Parathyroid adenoma (tissue), 2 donors: ENCODE measurements around the gene CD274.

Source experiments
- H2AFZ ChIP-seq: fragments of 300-600 bp; sonication (generic); one replicate; pipeline ENCODE4 v1.7.0; 2017; ENCODE audit warnings: antibody characterized with exemption, mild to moderate bottlenecking
- H3K27ac ChIP-seq: fragments of 300-600 bp; sonication (generic); one replicate; pipeline ENCODE4 v1.7.0; 2017
- H3K27me3 ChIP-seq: fragments of 300-600 bp; sonication (generic); one replicate; pipeline ENCODE4 v1.7.0; 2017; ENCODE audit warnings: low read length; ENCODE audit not compliant: control insufficient read depth, insufficient read depth
- H3K36me3 ChIP-seq: fragments of 300-600 bp; sonication (generic); one replicate; pipeline ENCODE4 v1.7.0; 2017; ENCODE audit warnings: low read length; ENCODE audit not compliant: control insufficient read depth, insufficient read depth
- H3K4me1 ChIP-seq: fragments of 300-600 bp; sonication (generic); one replicate; pipeline ENCODE4 v1.7.0; 2017; ENCODE audit warnings: control low read depth
- H3K4me2 ChIP-seq: fragments of 300-600 bp; sonication (generic); one replicate; pipeline ENCODE4 v1.7.0; 2017; ENCODE audit warnings: low read length
- H3K4me3 ChIP-seq: fragments of 300-600 bp; sonication (generic); one replicate; pipeline ENCODE4 v1.7.0; 2017; ENCODE audit warnings: low read depth, low read length
- H3K79me2 ChIP-seq: fragments of 300-600 bp; sonication (generic); one replicate; pipeline ENCODE4 v1.7.0; 2017; ENCODE audit warnings: control low read depth
- H3K9ac ChIP-seq: fragments of 300-600 bp; sonication (generic); one replicate; pipeline ENCODE4 v1.7.0; 2017; ENCODE audit warnings: mild to moderate bottlenecking
- H3K9me3 ChIP-seq: fragments of 300-600 bp; sonication (generic); one replicate; pipeline ENCODE4 v1.7.0; 2017; ENCODE audit warnings: low read length; ENCODE audit not compliant: control insufficient read depth
- CTCF ChIP-seq: fragments of 300-600 bp; sonication (generic); IDR thresholded peaks from one replicate; pipeline ENCODE4 v1.7.0; 2017; ENCODE audit warnings: antibody characterized with exemption, mild to moderate bottlenecking
- donor health status: primary hyperparathyroidism.

Gene CD274

DNA sequence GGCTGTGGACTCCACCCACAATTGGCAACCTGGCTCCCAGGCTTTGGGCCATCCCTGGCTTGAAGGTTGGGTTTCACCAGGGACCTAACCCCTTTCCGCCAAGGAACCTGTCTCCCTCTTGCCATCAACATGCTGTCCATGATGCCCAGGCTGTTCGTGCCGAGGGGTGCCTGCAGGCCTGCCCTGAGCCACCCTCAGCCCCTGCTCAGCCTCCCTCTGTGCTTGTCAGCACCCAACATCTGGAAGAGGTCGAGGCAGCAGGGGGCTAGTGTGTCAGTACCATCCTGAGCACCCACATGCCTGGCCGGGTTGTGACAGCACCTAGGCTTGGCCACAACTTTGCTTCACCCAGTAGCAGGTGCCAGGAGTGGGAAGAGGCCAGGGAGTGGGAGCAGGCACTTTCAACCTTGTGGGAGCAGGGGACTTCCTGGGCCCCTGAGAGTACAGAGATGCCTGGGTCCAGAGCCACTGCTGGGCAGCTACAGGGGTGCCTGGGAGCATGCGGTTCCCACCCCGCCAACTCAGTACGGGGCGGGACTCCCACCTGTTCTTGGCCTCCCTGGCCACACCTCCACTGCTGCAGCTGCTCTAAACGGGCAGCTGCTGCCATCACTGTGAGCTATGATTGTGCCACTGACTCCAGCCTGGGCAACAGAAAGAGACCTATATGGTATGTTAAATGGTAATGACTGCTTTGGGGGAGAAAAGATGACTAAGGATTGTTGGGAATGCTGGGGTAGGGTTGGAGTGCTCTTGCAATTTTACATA, 66.3 kb downstream of the CD274 start:
- H3K79me2 ChIP-seq = no peaks in the 10 kb centered on the region
- H3K4me1 ChIP-seq = no peaks in the 10 kb centered on the region
- no peaks in the 10 kb centered on the region for H3K9me3 ChIP-seq
- H3K4me3 ChIP-seq = no peak overlapping the region
- no peaks in the 10 kb centered on the region for H3K36me3 ChIP-seq
- no peak for TF ChIP-seq CTCF
- no peak overlapping the region for H3K27ac ChIP-seq
- no peak overlapping the region for H3K9ac ChIP-seq
- no peak overlapping the region for H3K4me2 ChIP-seq
- H2AFZ ChIP-seq = no peak overlapping the region
- H3K27me3 ChIP-seq = no peaks in the 10 kb centered on the region

DNA sequence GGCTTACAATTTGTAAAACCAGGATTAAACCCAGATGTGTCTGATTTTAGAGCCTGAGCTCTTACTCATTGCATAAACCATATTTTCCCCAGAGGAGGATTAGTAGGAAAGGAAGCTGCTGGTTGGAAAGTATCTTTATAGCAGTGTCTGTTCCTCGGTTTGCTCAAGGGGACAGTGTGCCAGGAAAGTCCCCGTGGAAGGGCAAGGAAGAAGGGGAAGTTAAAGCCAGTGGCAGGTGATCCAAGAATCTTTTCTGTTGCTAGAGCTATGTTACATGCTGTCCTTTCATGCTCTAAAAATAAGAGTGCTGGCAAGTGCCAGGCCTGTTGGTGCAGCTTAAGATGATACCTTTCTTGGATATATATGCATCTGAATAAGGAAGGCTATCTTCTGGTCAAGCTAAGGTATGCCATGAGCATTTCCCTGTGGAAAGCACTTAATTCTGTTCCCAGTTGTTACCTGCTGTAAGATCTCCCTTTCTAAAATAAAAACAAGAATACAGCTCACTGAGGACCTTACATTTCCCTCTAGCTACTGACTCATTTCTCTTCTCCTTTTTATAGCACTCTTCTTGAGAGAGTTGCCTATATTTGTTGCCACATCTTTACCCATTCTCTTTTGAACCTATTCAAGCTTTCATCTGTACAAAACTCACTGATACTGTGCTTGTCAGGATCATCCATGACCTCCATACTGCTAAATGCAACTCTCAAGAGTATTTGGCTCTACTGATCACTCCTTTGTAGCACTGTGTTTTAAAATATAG, 68.0 kb downstream of the CD274 start:
- Histone ChIP-seq H3K27me3 (no peaks in the 10 kb centered on the region), H3K9ac (no peak overlapping the region), H3K79me2 (no peaks in the 10 kb centered on the region), H3K27ac (no peak overlapping the region), H3K4me2 (no peak overlapping the region), H3K36me3 (no peaks in the 10 kb centered on the region), H2AFZ (no peak overlapping the region), H3K9me3 (no peaks in the 10 kb centered on the region), H3K4me3 (no peak overlapping the region), H3K4me1 (no peaks in the 10 kb centered on the region)
- no peak for TF ChIP-seq CTCF

DNA sequence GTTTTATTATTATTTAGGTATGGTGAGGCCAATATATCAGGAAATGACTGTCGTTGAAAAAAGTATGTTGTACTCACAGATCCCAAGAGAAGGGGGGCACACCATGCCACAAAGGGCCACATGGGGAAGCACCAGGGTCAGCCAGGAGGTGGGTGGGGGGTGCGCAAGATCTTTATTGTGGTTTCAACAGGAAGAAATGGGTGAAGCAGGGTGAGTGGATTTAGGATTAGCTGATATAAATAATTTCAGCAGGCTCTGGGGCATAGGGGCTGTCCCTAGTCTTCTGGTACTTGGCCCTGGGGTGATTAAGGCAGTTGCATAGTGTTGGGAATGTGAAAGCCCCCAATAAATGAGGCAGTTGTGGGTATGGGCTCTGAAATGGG, 68.6 kb downstream of the CD274 start:
- Histone ChIP-seq H3K9me3 (no peaks in the 10 kb centered on the region), H3K4me3 (no peak overlapping the region), H3K79me2 (no peaks in the 10 kb centered on the region), H3K4me1 (no peaks in the 10 kb centered on the region), H3K27ac (no peak overlapping the region), H3K4me2 (no peak overlapping the region), H3K36me3 (no peaks in the 10 kb centered on the region), H3K9ac (no peak overlapping the region), H3K27me3 (no peaks in the 10 kb centered on the region), H2AFZ (no peak overlapping the region)
- no peak for TF ChIP-seq CTCF
